Tibial nerve (tissue), 4 donors: ENCODE results near the gene STMND1. TPM values are rescaled to one million over a fixed set of nuclear protein-coding genes. Genes with fewer than 3 reads are reported as not detected.

ENCODE experiments used
- DNase-seq, 2 donors: peaks; one replicate each; pipeline ENCODE4 v3.0.0-alpha.2; 2019; ENCODE audit warnings: low spot score in 2 of 2
- H3K27ac ChIP-seq, 4 donors: fragments of 200-600 bp; sonication (generic) in 3 of 4; one replicate each; pipeline ENCODE4 v1.5.1; 2017 to 2019; ENCODE audit warnings: mild to moderate bottlenecking in 1 of 4
- H3K27me3 ChIP-seq, 2 donors: fragments of 200-600 bp; sonication (generic) in 1 of 2; one replicate each; pipeline versions ENCODE4 v1.5.1 to v1.6.0; 2017 to 2019
- H3K36me3 ChIP-seq, 3 donors: fragments of 200-600 bp; sonication (generic); one replicate each; pipeline ENCODE4 v1.5.1; 2018 to 2019
- H3K4me1 ChIP-seq, 4 donors: fragments of 200-600 bp; sonication (generic) in 3 of 4; one replicate each; pipeline ENCODE4 v1.5.1; 2017 to 2019
- H3K4me3 ChIP-seq, 4 donors: fragments of 200-600 bp; sonication (generic) in 3 of 4; one replicate each; pipeline ENCODE4 v1.5.1; 2017 to 2019; ENCODE audit warnings: mild to moderate bottlenecking in 1 of 4, moderate library complexity in 1 of 4
- H3K9me3 ChIP-seq, 4 donors: fragments of 200-600 bp; sonication (generic) in 3 of 4; one replicate each; pipeline ENCODE4 v1.5.1; 2017 to 2019
- CTCF ChIP-seq, 5 experiments: fragments of 200-600 bp in 3 of 5; fragments of 450-650 bp in 2 of 5; sonication (generic) in 3 of 5; IDR thresholded peaks; one replicate each; pipeline ENCODE4 v1.5.1; 2016 to 2019; ENCODE audit warnings: antibody characterized with exemption in 5 of 5, mild to moderate bottlenecking in 3 of 5, moderate library complexity in 2 of 5
- EP300 ChIP-seq, 2 donors: sonication (generic); formaldehyde crosslinking; IDR thresholded peaks; one replicate each; pipeline ENCODE4 v1.6.1; 2017; ENCODE audit warnings: antibody characterized with exemption in 2 of 2, mild to moderate bottlenecking in 1 of 2
- POLR2A ChIP-seq, 2 donors: fragments of 450-650 bp; IDR thresholded peaks; one replicate each; pipeline ENCODE4 v1.6.1; 2017; ENCODE audit warnings: antibody characterized with exemption in 2 of 2, mild to moderate bottlenecking in 2 of 2, moderate library complexity in 2 of 2
- WGBS, 2 donors: methylation state at CpG; one replicate each; pipeline ENCODE4 v1.1.5; 2018; 5-methylcytosine and 5-hydroxymethylcytosine counted together
- total RNA-seq, 4 donors: library from RNA; depleted of rRNA; stranded (reverse); fragments of >200 nt; gene quantifications; one replicate each; pipeline ENCODE4 v1.1.0, GENCODE V29; 2016

STMND1 gene
- total RNA-seq, 4 donors from 2014 or later = not detected

- Histone ChIP-seq H3K9me3 (peaks cover 0 to 14% (median 0%) of the 10 kb centered on the region in 4 donors), H3K36me3 (no peaks in the 10 kb centered on the region), H3K27me3 (peaks cover 0 to 7% of the 10 kb centered on the region in 2 donors), H3K4me3 (no peak overlapping the region), H3K27ac (no peak overlapping the region), H3K4me1 (peaks cover 0 to 6% (median 0%) of the 10 kb centered on the region in 4 donors)
- no peak for DNase-seq
- TF ChIP-seq POLR2A (IDR thresholded peaks at IDR 0.05) (no peak), EP300 (IDR thresholded peaks at IDR 0.05) (no peak), CTCF (IDR thresholded peaks at IDR 0.05) (peak in 2 of 5 experiments; percentile 13 to 19)
- WGBS, 2 donors = 75 to 82% methylated on average over 3 of the region's 3 CpGs
Measured at GRCh38 chr6:17091122-17091521, 10.7 kb upstream of the STMND1 start.

DNA sequence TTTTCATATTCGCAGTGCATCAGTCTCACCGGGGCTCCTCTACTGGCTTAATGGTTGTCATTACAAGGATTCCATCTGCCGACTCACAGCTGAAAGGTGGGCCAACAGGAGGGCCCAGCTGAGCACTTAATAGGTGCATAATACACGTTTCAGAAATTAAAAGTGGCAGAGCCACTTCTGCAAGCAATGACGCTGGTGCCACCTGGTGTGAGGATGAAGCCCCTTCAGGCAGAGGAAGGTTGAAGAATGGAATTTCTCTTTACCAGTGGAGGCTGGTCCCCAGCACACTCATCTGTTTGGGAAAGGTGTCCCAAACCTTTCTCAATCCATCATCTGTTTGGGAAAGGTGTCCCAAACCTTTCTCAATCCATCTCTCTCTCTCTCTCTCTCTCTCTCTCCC lies 8.2 kb upstream of the STMND1 start:
- WGBS, 2 donors = 48 to 52% methylated on average over 5 of the region's 5 CpGs
- no peak overlapping the region for H3K4me3 ChIP-seq
- TF ChIP-seq POLR2A (IDR thresholded peaks at IDR 0.05) (no peak), CTCF (IDR thresholded peaks at IDR 0.05) (no peak), EP300 (IDR thresholded peaks at IDR 0.05) (no peak)
- H3K27ac ChIP-seq = no peak overlapping the region
- no peak for DNase-seq
- peaks cover 0 to 14% (median 0%) of the 10 kb centered on the region in 4 donors for H3K9me3 ChIP-seq
- no peaks in the 10 kb centered on the region for H3K36me3 ChIP-seq
- peaks cover 0 to 17% (median 0%) of the 10 kb centered on the region in 4 donors for H3K4me1 ChIP-seq
- peaks cover 0 to 3% of the 10 kb centered on the region in 2 donors for H3K27me3 ChIP-seq

GRCh38 chr6:17096096-17096495 lies 5.8 kb upstream of the STMND1 start:
- Histone ChIP-seq H3K4me1 (peaks cover 0 to 18% (median 0%) of the 10 kb centered on the region in 4 donors), H3K4me3 (no peak overlapping the region), H3K36me3 (no peaks in the 10 kb centered on the region), H3K27ac (peak overlapping the region in 1 of 4 donors; percentile 31), H3K27me3 (peaks cover 0 to 14% of the 10 kb centered on the region in 2 donors), H3K9me3 (no peaks in the 10 kb centered on the region)
- no peak for DNase-seq
- WGBS, 2 donors = 18 to 21% methylated on average over 6 of the region's 6 CpGs
- TF ChIP-seq POLR2A (IDR thresholded peaks at IDR 0.05) = no peak
- TF ChIP-seq CTCF (IDR thresholded peaks at IDR 0.05) = no peak
- TF ChIP-seq EP300 (IDR thresholded peaks at IDR 0.05) = no peak

- Histone ChIP-seq H3K36me3 (no peaks in the 10 kb centered on the region), H3K9me3 (no peaks in the 10 kb centered on the region), H3K27me3 (peaks cover 0 to 20% of the 10 kb centered on the region in 2 donors), H3K4me3 (no peak overlapping the region), H3K4me1 (peaks cover 0 to 24% (median 0%) of the 10 kb centered on the region in 4 donors), H3K27ac (peak overlapping the region in 1 of 4 donors; percentile 31)
- no peak for DNase-seq
- TF ChIP-seq POLR2A (IDR thresholded peaks at IDR 0.05) = no peak
- 24 to 34% methylated on average over 1 of the region's 1 CpG for WGBS, 2 donors
Measured at GRCh38 chr6:17096652-17097051, 5.2 kb upstream of the STMND1 start.

DNA sequence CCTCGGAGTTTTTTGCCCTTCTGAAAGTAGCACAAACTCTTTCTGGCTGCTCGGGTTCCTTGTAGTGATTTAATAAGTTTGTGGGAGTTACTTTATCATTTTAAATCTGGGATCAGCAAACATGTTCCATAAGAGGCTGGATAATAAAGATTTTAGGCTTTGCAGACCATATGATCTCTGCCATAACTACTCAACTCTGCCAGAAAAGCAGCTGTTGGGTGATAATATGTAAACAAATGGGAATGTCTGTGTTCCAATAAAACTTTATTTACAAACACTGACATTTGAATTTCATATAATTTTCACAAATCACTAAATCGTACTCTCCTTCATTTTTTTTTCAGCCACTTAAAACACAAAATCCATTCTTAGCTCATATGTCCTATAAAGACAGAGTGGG lies 3.9 kb upstream of the STMND1 start:
- H3K27me3 ChIP-seq = peaks cover 0 to 31% of the 10 kb centered on the region in 2 donors
- DNase-seq = no peak
- WGBS, 2 donors = 71 to 79% methylated on average over 3 of the region's 3 CpGs
- H3K36me3 ChIP-seq = no peaks in the 10 kb centered on the region
- no peaks in the 10 kb centered on the region for H3K9me3 ChIP-seq
- no peak overlapping the region for H3K27ac ChIP-seq
- H3K4me1 ChIP-seq = peaks cover 0 to 35% (median 0%) of the 10 kb centered on the region in 4 donors
- TF ChIP-seq CTCF (IDR thresholded peaks at IDR 0.05) (no peak), EP300 (IDR thresholded peaks at IDR 0.05) (no peak), POLR2A (IDR thresholded peaks at IDR 0.05) (no peak)
- no peak overlapping the region for H3K4me3 ChIP-seq

DNA sequence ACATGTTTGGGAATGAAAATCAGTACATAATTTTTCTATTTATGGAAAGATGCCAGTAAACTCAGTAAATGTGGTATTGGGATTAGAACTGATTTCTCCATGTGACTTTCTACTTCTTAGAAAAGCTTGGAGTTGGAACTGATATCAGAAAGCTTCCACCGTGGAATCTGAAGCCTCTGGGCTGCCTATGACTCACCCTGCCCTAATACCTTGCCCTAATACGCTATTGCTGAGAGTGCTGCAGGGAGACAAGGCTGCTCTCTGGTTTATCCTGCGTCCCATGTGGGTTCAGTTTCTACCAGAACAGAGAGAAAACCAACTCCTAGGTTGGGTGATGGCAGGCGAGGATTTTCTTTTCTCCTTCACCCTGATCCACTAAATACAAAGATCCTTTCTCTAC lies 3.3 kb upstream of the STMND1 start:
- H3K27me3 ChIP-seq = peaks cover 0 to 36% of the 10 kb centered on the region in 2 donors
- H3K36me3 ChIP-seq = no peaks in the 10 kb centered on the region
- WGBS, 2 donors = 72 to 74% methylated on average over 4 of the region's 4 CpGs
- no peak overlapping the region for H3K27ac ChIP-seq
- peaks cover 0 to 35% (median 0%) of the 10 kb centered on the region in 4 donors for H3K4me1 ChIP-seq
- H3K9me3 ChIP-seq = no peaks in the 10 kb centered on the region
- no peak overlapping the region for H3K4me3 ChIP-seq
- DNase-seq = no peak
- TF ChIP-seq POLR2A (IDR thresholded peaks at IDR 0.05) (no peak), EP300 (IDR thresholded peaks at IDR 0.05) (no peak), CTCF (IDR thresholded peaks at IDR 0.05) (no peak)
